ENCODE data around the gene MRPL2. TPM values are rescaled to one million over a fixed set of nuclear protein-coding genes. Genes with fewer than 3 reads are reported as not detected.

The MRPL2 gene
- total RNA-seq, 1 experiment from 2014 or later, result 125 TPM

DNA sequence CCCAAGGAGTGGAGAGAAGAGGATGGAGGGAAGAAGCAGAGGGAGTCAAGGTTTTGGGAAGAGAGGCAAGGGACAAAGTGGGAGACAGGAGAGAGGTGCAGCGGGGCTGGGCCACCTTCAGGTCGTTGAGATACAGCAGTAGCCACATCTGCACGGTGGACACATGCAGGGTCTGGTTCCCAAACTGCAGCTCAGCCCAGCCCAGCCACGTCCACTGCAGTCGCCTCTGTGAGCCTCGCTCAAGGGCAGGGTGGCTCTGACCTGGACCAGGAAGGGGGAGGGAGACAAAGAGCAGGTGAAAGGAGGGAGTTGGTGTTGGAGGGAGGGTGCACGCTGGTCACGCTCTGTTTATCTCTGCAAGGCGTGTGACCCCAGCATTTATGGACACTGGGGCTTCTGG is 20.5 kb downstream of the MRPL2 start:
- TF ChIP-seq, protein P1, sequence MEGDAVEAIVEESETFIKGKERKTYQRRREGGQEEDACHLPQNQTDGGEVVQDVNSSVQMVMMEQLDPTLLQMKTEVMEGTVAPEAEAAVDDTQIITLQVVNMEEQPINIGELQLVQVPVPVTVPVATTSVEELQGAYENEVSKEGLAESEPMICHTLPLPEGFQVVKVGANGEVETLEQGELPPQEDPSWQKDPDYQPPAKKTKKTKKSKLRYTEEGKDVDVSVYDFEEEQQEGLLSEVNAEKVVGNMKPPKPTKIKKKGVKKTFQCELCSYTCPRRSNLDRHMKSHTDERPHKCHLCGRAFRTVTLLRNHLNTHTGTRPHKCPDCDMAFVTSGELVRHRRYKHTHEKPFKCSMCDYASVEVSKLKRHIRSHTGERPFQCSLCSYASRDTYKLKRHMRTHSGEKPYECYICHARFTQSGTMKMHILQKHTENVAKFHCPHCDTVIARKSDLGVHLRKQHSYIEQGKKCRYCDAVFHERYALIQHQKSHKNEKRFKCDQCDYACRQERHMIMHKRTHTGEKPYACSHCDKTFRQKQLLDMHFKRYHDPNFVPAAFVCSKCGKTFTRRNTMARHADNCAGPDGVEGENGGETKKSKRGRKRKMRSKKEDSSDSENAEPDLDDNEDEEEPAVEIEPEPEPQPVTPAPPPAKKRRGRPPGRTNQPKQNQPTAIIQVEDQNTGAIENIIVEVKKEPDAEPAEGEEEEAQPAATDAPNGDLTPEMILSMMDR (IDR thresholded peaks at IDR 0.05; ENCODE audit: unreplicated experiment), result no peak
- CTCF ChIA-PET, result interaction anchor here (1.8 kb wide), 1 partner anchor 105 kb away, joined by 4 read pairs; no protein-coding TSS in a partner anchor
- H3K27ac Mint-ChIP-seq (ENCODE audit: unreplicated experiment), result no peak overlapping the region
- no peaks in the 10 kb centered on the region for H3K27me3 Mint-ChIP-seq (ENCODE audit: unreplicated experiment)
- intact Hi-C loops (cut with micrococcal nuclease; ENCODE audit: unreplicated experiment), result no loop called here
- H3K4me3 Mint-ChIP-seq (ENCODE audit: low read depth, unreplicated experiment), result no peak overlapping the region
- no peaks in the 10 kb centered on the region for H3K4me1 Mint-ChIP-seq (ENCODE audit: low read depth, unreplicated experiment)
- BruUV-seq (replicated peaks), result no TSS peak
- DNase-seq, result no peak
- H3K36me3 Mint-ChIP-seq (ENCODE audit: insufficient read depth, unreplicated experiment), result peaks cover 57% of the 10 kb centered on the region
- no peaks in the 10 kb centered on the region for H3K9me3 Mint-ChIP-seq (ENCODE audit: low read depth, unreplicated experiment)

GRCh38 chr6:43037706-43038105 is 21.5 kb downstream of the MRPL2 start:
- H3K27me3 Mint-ChIP-seq (ENCODE audit: unreplicated experiment), result no peaks in the 10 kb centered on the region
- CTCF ChIA-PET, result interaction anchor here (1.0 to 1.8 kb wide), 2 partner anchors 22 to 106 kb away, joined by 3 to 4 read pairs; partner anchors contain the start of genes KLC4 and MRPL2
- TSS peak; percentile 11 for BruUV-seq (replicated peaks)
- H3K4me3 Mint-ChIP-seq (ENCODE audit: low read depth, unreplicated experiment), result no peak overlapping the region
- TF ChIP-seq, protein P1 (IDR thresholded peaks at IDR 0.05; ENCODE audit: unreplicated experiment), result no peak
- no peak overlapping the region for H3K27ac Mint-ChIP-seq (ENCODE audit: unreplicated experiment)
- no peaks in the 10 kb centered on the region for H3K9me3 Mint-ChIP-seq (ENCODE audit: low read depth, unreplicated experiment)
- intact Hi-C loops (cut with micrococcal nuclease; ENCODE audit: unreplicated experiment), result no loop called here
- DNase-seq, result no peak
- H3K4me1 Mint-ChIP-seq (ENCODE audit: low read depth, unreplicated experiment), result no peaks in the 10 kb centered on the region
- peaks cover 67% of the 10 kb centered on the region for H3K36me3 Mint-ChIP-seq (ENCODE audit: insufficient read depth, unreplicated experiment)

GRCh38 chr6:43037197-43037596 is 22.0 kb downstream of the MRPL2 start:
- Mint-ChIP-seq H3K4me3 (ENCODE audit: low read depth, unreplicated experiment) (no peak overlapping the region), H3K9me3 (ENCODE audit: low read depth, unreplicated experiment) (no peaks in the 10 kb centered on the region), H3K27ac (ENCODE audit: unreplicated experiment) (no peak overlapping the region), H3K27me3 (ENCODE audit: unreplicated experiment) (no peaks in the 10 kb centered on the region), H3K36me3 (ENCODE audit: insufficient read depth, unreplicated experiment) (peaks cover 72% of the 10 kb centered on the region), H3K4me1 (ENCODE audit: low read depth, unreplicated experiment) (no peaks in the 10 kb centered on the region)
- intact Hi-C loops (cut with micrococcal nuclease; ENCODE audit: unreplicated experiment), result no loop called here
- CTCF ChIA-PET, result interaction anchor here (1.0 to 1.8 kb wide), 2 partner anchors 22 to 107 kb away, joined by 3 to 4 read pairs; partner anchors contain the start of genes KLC4 and MRPL2
- BruUV-seq (replicated peaks), result no TSS peak
- DNase-seq, result no peak
- TF ChIP-seq, protein P1 (IDR thresholded peaks at IDR 0.05; ENCODE audit: unreplicated experiment), result no peak

- Mint-ChIP-seq H3K36me3 (ENCODE audit: insufficient read depth, unreplicated experiment) (peaks cover 77% of the 10 kb centered on the region), H3K27me3 (ENCODE audit: unreplicated experiment) (no peaks in the 10 kb centered on the region), H3K27ac (ENCODE audit: unreplicated experiment) (no peak overlapping the region), H3K4me3 (ENCODE audit: low read depth, unreplicated experiment) (no peak overlapping the region), H3K9me3 (ENCODE audit: low read depth, unreplicated experiment) (no peaks in the 10 kb centered on the region), H3K4me1 (ENCODE audit: low read depth, unreplicated experiment) (no peaks in the 10 kb centered on the region)
- no peak for DNase-seq
- TF ChIP-seq, protein P1 (IDR thresholded peaks at IDR 0.05; ENCODE audit: unreplicated experiment), result no peak
- BruUV-seq (replicated peaks), result no TSS peak
- intact Hi-C loops (cut with micrococcal nuclease; ENCODE audit: unreplicated experiment), result no loop called here
- CTCF ChIA-PET, result interaction anchor here (1.8 kb wide), 1 partner anchor 107 kb away, joined by 4 read pairs; no protein-coding TSS in a partner anchor
These were observed 22.5 kb downstream of the MRPL2 start for GRCh38 chr6:43036712-43037111.
